GM19455 (cell line): ENCODE results near the gene DSC1.
"Not testable (repeated sequence)": the region's sequence is repeated elsewhere in the genome, so short reads cannot be mapped to it uniquely, and the experiment has no call there.

Experiments used
- ATAC-seq: cut with Tn5 transposase; IDR thresholded peaks from one replicate; pipeline ENCODE4 v1.9.1; 2021; ENCODE audit not compliant: unreplicated experiment

The DSC1 gene

DNA sequence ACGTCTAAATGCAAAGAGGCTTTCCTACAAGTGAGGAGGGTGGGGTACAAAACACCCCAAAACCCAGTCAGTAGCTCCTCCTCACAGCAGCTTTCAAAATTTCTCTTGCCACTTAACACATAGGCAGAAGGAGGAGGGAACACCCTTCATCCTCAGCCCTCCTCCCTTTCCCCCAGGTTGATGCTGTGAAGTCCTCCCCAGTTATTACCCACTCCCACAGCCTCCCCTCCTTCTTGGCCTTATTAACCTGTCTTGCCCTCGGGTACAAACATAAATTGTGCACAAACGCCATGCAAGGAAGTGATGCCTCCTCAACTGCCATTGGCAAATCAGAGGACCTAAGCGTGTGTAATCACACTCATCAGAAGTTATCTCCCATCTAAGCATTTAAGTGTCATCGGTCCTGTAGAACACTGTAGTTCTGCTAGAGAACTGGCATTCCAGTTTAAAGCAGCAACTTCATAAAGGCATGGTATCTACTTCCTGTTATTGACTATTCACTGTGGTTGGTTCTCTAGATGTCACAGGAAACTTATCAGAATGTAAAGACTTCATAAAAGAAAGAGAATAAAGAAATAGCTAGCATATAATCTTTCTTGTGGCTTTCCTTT is at the start of gene DSC1:
Gene DSC1, minus strand, starts transcription at position 32 of the 611 bp plus-strand sequence. CDS start 262 bp downstream, outside the sequence.
- ATAC-seq = no peak

GRCh38 chr18:31211047-31211446 is 48.4 kb upstream of the DSC1 start:
- no peak for ATAC-seq

DNA sequence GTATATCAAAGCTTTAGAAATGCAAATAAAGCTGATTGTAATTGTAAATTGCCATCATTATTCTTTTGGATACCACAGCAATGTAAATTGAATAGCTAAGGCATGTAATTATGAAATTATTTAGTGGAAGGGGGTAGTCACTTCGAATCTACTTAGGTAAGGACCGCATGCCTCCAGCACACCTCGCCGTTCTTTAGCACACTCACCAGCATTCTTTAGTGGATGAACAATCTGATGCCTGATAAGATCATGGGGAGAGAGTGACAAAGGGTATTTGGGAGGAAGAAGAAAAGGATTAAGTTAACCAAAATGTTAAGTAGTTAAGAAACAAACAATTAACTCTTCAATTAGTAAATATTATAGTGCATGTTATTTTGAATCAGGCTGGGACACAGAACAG is 46.4 kb upstream of the DSC1 start:
- no peak for ATAC-seq

DNA sequence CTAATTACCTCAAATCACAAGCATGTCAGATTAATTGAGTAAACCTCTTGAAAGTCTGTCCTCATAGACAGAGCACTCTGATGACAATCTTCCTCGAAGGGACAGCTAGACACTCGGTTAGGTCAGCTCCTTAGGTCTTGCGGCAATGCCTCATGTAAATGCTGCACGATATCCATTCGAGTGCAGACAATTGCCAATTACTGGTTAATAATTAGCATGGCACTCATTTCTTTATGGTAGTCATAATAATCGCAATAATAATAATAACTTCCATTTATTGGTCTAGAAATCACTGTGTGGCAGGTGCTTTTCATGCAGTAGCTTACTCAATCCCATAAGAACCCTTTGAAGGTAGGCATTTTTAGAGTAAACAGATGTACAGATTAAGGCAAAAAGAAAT is 44.7 kb upstream of the DSC1 start:
- ATAC-seq = no peak

DNA sequence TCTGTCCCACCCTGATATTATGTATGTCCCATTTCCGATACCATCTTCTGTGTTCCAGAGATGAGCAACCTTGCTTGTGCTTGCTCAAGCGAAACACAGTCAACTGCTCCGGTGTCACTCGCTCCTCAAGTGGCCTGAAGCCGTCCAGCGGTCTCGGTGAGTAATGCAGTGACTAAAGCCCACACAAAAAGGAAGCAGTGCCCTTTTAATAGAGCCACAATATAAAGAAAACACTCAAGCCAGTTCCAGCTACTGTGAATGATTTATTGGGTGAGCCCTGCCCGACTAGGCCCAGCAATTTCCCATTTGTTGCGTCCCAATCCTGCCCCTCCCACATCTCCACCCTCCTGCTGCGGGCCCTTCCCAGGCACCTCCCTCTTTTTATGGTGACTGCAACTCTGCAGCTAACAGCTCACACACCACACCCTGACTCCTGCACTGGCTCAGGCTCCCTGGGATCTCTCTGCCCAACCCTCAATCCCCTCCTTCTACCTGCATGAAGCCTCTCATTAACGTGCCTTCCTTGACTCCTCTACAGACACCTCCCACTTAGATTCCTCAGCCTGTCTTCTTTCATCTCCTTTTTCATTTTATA is 44.2 kb upstream of the DSC1 start:
- ATAC-seq = no peak

- no peak for ATAC-seq
Measured at GRCh38 chr18:31206071-31206470, 43.4 kb upstream of the DSC1 start.

- no peak for ATAC-seq
Measured at GRCh38 chr18:31205273-31205672, 42.6 kb upstream of the DSC1 start.

GRCh38 chr18:31204833-31205232 is 42.2 kb upstream of the DSC1 start:
- no peak for ATAC-seq

DNA sequence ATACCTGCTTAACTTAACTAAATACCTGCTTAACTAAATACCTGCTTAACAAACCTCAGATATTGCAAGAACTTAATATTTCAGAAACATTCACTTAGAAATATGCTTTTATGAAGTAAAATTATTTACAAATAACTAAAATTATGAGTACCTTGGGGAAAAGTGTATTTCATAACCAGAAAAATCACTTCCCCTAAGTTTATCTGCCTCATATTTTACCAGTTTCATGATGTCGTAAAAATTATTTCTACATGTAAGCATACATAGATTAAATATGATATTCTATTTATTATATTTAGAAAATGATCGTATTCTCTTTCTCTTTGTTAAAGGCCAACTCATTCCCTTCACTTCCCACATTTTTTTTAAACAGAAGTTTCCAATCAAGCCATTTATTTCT is 41.5 kb upstream of the DSC1 start:
- ATAC-seq = no peak

GRCh38 chr18:31203794-31204148 is 41.1 kb upstream of the DSC1 start:
- ATAC-seq = no peak

GRCh38 chr18:31203096-31203793 is 40.6 kb upstream of the DSC1 start:
- ATAC-seq = no peak

- no peak for ATAC-seq
Measured at GRCh38 chr18:31199190-31199769, 36.6 kb upstream of the DSC1 start.

DNA sequence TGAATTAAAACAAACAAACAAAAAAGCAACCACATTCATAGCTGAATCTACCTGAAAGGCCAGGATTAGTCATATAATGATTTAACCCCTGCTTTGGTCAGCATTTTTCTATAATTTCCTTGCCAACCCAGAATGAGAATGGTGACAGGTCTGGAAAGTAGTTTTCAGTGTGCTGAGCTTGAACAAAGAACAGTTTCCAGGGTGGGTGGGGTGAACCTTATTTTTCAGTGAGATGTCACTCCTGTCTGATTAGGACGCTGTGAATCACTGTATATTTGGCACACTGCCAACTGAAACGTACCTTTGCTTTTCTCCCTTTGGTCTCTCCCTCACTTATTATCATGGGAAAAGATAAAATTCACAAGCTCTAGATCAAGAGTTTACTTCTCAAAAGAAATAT is 35.0 kb upstream of the DSC1 start:
- ATAC-seq = no peak

GRCh38 chr18:31195063-31195462 is 32.4 kb upstream of the DSC1 start:
- no peak for ATAC-seq

DNA sequence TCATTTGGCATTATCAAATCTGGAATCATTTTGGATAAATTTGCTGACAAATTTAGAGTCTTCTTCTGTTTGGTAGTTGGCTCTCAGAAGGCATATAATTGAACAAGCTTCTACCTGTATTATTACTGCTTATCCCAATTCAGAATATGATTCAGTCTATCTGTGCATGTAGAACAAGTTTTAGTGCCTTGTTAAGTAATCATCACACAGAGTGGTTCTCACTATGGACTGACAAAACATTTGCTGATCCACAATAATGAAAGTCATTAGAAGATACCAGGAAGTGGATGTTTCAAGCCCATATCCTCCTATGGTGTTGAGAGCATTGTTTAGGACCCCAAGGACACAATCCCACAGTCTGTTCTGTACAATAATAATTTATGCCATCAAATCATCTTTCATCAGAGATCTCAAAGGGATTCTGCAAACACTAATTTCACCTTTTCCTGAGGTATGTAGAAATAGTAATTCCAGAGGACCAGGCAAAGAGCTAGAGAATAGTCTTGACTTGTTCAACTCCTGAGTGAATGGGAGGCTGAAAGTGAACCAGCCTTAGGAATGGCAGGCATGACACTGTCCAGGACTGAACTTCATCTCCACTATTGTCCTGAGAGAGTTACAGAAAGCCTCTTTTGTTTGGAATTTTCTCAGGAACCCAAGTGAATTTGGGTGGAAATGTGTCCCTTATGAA is 29.6 kb upstream of the DSC1 start:
- ATAC-seq = no peak

GRCh38 chr18:31190919-31191318 is 28.3 kb upstream of the DSC1 start:
- no peak for ATAC-seq

DNA sequence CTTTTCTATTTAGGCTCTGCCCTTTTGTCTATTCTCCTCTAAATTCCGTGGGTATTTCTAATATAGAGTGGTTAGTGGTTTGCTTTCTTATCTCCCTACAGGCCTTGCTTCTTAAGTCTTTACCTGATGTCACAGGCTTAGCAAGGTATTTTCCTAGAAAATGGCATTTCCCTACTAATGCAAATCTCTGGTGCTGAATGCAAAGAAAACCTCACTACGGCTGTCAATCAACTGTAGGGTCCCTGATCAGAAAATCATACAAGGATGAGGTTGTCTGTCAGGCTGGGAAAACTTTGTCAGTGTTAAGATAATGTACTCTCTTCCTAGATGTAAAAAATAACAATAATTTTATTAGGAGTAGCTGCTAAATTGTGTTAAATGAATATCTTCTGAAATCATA is 27.1 kb upstream of the DSC1 start:
- ATAC-seq = no peak

DNA sequence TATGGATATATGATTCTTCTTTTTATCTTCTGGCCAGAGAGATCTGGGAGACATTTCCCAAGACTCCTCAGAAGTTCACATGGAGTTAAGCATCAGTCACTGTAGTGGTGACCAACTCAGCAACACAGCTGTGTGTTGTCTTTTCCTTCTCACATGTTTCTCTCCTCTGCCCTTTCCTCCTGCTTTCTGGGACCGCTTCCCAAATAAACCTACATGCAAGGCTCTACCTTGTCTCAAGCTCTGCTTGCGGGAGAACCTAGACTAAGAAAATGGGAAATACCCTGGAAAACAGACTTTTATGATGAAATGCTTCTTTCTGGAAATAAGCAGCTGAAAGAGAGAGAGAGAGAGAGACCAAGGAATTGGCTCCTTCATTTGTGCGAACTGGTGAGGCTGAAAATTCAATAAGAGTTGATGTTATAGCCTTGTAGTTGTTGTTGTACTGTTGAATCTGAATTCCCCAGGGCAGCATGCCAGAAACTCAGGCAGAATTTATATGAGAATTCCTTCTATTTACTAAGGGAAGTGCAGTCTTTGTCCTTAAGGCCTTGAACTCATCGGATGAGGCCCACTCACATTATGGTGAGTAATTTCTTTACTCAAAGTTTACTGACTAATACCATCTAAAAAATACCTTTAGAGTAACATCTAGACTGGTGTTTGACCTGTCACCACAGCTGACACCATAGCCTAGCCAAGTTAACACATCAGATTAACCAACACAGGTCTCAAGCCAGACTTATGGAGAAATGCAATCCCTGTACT is 22.7 kb upstream of the DSC1 start:
- ATAC-seq = no peak

DNA sequence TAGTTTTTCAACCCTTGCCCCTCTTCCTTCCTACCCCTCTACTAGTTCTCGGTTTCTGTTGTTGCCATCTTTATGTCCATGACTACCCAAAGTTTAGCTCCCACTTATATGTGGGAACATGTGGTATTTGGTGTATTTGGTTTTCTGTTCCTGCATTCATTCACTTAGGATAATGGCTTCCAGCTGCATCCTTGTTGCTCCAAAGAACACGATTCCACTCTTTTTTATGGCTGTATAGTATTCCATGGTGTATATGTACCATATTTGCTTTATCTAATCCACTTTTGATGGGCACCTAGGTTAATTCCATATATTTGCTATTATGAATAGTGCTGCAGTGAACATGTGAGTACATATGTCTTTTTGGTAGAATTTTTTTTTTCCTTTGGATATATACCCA is 20.6 kb upstream of the DSC1 start:
- ATAC-seq = no peak

- ATAC-seq = not testable (repeated sequence)
Measured at GRCh38 chr18:31177369-31177768, 14.7 kb upstream of the DSC1 start.

- no peak for ATAC-seq
Measured at GRCh38 chr18:31176531-31176930, 13.9 kb upstream of the DSC1 start.
